CD4-positive, alpha-beta T cell treated with Interferon alpha-2 for 1 hour (primary cell): Measurements from ENCODE around the gene KDM4B.

Experiments used
- DNase-seq, 2 donors: peaks; one replicate each; pipeline ENCODE4 v3.0.0-alpha.2; 2020 to 2022

KDM4B gene

DNA sequence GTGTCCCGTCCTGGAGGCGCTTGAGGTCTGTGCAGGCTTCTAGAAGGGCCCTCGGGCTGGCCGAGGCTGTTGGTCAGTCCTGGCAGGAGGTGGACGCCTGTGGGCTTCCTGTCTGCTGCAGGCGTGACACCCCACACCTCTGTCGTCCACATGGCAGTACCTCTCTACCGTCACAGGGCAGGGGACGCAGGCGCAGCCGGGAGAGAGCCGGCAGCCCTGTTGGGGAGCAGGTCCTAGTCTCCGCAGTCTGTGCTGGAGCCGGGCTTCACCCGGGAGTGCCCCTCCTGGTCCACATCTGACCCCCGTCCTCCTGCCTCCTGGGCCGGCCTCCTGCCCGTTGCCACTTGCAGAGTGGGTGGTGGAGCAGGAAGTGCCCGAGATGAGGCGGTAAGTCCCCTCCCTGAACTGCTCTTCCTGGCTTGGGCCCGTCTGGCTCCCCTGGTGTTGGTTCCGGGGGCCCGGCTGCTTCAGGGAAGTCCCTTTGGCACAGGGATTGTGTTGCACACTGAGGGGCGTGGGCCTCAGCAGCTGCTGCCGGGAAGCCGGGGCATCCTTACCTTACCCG lies 106.0 kb downstream of the KDM4B start:
- no peak for DNase-seq

DNA sequence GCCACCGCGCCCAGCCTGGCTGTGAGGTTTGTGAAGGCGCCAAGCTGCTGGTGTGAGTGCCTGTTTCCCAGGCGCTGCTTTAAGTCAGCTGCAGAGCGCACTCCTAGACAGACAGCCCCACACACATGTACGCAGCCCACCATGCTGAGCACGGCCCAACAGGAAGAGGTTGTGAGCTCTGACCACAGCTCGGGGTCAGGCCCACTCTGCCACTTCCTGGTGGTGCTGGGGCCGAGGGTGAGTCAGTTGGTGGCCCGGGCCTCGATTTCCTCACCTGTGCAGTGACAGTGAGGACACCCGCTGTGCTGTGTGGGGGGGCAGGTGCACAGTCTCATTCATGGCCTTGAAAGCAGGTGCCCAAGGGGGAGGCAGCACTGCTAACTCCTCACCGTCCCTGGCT lies 106.7 kb downstream of the KDM4B start:
- DNase-seq = no peak

DNA sequence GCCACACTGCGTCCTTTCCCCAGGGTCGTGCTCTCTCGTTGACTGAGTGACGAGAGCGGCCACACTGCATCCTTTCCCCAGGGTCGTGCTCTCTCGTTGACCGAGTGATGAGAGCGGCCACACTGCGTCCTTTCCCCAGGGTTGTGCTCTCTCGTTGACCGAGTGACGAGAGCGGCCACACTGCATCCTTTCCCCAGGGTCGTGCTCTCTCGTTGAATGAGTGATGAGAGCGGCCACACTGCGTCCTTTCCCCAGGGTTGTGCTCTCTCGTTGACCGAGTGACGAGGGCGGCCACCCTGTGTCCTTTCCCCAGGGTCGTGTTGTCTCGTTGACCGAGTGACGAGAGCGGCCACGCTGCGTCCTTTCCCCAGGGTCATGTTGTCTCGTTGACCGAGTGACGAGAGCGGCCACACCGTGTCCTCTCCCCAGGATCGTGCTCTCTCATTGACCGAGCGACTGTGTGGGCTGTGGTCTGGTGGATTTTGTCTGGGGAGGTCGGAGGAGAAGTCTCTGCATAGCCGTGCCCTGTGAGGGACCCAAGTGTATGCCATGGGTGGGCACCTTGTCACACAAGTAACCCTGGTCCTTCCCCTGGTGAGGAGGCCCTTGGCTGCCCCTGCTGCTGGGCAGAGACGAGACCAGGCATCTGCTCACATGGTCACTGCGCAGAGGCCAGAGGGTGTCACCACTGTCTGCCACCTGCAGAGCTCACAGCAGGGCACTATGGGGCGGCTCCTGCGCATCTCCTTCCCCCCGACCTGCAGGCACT lies 107.7 kb downstream of the KDM4B start:
- DNase-seq = no peak

DNA sequence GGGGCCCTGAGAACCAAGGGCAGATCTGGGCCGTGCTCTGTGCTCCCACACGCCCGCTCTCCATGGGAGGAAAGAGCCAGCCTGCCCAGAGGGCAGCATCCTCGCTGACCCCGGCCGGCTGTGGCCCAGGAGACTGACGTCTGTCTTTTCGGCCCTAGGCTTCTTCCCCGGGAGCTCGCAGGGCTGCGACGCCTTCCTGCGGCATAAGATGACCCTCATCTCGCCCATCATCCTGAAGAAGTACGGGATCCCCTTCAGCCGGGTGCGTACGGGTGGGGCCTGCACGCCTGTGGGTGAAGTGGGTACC lies 108.2 kb downstream of the KDM4B start:
- no peak for DNase-seq

DNA sequence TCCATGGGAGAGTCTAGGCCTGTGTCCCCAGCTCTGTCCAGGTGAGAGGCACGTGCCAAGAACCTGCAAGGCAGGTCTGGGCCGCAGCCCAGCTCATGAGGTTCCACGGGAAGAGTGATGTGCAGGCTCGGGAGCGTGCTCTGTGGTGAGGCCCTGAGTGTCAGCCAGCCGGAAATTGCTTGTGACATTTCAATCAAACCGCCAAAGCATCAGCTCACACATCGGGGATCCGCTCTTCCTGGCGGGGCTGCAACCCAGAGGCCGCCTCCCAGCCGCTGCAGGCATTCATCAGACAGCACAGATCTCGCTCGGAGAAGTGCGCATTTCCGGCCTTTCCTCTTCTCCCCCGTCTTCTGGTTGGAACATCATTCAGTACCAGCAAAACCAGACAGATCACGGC lies 109.3 kb downstream of the KDM4B start:
- DNase-seq = peak in 1 of 2 donors; percentile 28

GRCh38 chr19:5078666-5079065 lies 109.8 kb downstream of the KDM4B start:
- DNase-seq = no peak

DNA sequence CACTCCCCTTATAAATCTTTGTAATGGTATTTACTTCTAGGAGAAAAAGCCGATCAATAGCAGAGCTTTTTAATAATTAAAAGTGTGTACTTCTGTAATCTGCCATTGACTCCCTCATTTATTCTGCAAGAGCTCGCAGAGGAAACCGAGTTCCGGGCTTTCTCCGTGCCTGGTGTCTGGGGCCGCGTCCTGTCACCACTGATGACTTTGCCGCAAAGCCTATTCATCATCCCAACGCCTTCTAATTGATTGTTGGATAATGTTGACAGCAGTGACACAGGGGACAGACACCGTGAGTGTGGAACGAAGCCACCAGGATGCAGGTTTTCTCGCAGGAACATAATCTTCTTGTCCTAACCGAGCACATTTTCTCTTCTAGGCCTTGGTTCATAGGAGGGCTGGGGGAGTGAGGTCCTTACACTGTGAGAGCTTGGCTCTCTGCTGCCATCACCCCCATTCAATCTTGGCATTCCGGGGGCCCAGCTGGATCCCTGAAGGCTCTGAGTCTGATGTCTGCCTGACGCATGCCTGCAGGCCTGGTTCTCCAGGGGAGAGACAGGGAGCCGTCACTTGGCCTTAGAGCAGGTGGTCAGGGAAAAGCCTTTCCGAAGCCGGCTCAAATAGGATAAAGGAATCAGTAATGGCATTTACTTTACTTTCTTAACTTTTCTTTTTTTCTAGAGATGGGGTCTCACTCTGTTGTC lies 110.3 kb downstream of the KDM4B start:
- DNase-seq = no peak

DNA sequence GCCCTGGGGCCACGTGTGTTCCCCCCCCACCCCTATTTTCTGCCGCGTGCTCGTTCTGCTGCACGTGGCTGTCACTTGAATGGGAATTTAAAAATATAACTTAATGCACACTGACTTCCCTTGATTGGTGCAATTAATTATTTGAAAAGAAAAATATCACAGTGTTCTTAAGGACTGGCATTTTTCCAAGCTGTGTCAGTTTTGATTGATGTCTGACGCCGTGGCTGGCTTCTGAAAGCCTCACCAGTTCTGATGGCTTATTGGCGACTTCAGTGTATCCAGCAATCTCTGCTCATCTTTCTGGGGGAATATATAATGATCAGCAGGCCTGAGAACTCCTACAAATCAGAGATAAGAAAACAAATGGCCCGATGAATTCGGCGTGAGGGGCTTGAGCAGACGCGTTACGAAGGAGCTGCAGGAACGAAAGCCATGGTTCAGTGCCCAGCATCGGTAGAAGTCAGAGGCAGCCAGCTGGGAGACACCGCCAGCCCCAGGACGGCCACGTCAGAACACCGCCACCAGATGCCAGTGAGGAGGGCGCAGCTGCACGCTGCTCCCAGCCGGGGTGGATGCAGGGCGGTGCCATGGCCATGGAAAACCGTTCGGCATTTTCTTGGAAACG lies 111.2 kb downstream of the KDM4B start:
- no peak for DNase-seq

- no peak for DNase-seq
Measured at GRCh38 chr19:5080809-5081208, 111.9 kb downstream of the KDM4B start.

DNA sequence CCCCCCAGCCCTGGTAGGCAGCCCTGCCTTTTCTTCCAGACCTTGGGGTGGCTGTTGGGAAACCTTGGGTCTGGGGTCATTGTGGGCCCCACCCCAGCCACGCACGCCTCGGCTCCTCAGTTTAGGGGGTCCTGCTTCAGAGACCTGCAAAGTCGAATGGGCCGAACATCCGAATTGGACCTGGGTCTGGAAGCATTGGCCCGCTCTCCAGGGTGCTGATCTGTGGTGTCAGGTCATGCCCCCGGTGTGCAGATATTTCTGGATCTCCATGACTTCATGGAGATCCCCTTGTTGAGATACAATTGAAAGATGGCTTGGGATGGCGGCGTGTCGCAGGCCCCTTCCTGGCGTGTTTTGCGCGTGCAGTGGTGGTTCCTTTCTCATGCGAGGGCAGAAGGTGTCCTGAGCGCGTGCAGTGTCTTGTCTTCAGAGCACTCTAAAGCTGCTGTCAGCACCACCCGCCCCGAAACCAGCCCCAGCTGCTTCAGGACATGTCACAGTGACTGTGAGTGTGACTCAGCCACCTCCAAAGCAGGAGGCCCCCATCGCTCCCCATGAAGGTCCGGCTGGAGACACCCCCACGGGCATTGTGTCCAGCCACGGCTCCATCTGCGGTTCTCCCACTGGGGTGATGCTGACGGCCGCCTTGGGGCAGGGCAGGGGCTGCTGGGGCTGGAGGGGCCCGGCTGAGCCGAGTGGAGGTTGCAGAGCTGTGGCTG lies 112.7 kb downstream of the KDM4B start:
- no peak for DNase-seq

DNA sequence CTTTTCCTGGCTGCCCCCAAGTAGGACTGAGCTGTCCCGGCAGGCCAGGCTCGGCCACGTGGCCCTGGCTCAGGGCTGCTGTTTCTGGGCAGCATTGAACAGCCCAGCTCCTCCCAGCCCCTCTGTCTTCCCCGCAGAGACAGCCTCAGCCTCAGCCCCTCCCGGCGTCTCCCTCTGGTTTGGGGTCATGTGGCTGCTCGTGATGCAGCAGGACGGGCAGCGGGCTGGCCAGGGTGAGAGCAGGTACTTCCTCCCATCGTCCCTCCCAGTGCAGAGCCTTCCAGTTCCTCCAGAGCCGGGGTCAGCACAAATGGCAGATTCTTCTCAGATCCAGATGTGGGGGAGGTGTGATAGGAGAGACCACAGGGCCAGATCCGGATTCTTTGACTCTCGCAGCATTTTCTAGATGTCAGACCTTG lies 114.6 kb downstream of the KDM4B start:
- DNase-seq = no peak

GRCh38 chr19:5085566-5085965 lies 116.7 kb downstream of the KDM4B start:
- no peak for DNase-seq

DNA sequence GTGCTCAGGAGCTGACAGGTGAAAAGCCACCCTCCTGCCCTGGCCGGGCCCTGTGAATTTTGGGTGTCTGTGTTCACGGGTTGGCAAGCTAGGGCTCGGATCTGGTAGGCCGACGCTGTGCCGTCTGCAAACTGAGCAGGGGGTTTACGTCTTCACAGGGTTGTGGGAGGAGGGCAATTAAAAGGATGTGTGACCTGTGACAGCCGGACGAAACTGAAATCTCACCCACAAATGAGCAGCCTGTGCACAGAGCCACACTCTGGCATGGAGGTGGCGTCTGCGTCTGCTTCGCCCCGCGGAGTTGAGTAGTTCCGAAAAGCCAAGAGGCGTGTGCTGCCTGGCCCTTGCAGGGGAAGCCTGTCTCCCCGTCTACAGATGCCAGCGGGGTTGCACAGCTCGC lies 117.3 kb downstream of the KDM4B start:
- DNase-seq = peak in 1 of 2 donors; percentile 33

DNA sequence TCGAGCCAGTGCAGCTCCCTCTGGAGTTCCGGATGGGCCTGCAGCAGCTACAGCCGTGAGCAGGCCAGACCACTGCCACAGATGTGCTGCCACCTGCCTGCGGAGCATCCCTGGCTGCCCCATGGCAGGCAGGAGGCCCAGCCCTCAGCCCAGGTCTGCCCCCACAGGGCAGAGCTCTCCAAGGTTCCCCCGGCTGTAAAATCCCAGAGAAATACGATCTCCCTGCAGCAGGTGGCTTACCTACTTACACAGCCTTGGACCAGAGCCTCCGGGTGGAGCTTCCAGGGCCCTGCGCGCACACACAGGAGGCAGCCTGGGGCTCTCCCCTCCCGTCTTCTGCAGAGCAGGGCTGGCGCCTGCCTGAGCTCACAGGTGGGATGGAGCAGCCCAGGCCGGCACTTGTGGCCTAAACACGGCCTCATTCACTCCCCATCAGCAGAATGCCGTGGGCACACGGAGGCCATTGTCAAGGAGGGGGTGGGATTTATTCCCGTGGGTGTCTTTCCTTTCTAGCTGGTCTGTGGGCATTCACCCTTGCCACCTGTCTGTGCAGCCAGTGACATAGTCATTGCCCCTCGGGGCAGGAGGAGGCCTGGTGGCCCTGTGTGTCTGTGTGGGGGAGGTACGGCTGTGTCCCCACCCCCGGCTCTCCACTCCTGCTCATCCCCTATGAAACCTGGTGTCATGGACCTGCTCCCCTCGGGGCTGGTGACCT lies 118.0 kb downstream of the KDM4B start:
- DNase-seq = no peak

DNA sequence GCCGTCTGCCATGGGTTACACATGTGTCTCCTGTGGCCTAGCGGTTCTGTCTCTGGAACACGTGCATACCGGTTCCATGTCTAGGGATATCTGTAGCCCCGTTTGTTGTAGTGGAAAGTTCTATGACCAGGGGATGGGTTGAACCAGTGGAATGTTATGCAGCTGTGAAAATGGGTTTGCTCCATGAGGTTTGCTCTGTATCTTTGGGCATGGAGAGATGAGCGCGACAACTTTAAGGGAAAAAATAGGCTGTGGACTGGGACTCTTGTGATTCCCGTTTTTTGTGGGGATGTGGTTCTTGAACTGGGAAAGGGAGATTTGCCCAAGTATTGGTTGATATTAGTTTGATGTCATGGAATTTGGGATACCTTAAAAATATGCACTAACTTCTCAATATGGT lies 120.4 kb downstream of the KDM4B start:
- DNase-seq = no peak

DNA sequence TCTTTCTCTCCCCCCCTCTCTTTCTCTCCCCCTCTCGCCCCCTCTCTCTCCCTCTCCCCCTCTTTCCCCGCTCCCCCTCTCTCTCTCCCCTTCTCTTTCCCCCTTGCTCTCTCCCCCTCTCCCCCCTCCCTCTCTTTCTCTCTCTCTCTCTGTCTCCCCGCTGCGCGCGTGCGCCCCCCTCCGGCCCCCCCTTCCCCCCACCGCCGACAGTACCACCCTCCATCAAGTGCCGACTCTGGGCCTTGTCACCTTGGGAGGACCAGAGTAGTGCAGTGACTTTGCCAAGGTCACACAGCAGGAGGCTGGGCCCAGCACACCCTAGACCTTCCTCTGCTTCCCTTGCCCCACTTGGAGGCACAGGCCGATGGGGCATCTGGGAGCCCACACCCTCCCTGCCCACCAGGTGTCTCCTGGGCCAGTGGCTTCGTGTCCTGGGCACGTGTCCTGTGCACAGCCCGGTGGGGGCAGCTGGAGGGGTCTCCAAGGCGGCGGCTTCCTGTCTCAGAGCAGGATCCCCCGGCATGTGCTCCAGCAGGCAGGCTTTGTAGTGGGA lies 121.6 kb downstream of the KDM4B start:
- no peak for DNase-seq

DNA sequence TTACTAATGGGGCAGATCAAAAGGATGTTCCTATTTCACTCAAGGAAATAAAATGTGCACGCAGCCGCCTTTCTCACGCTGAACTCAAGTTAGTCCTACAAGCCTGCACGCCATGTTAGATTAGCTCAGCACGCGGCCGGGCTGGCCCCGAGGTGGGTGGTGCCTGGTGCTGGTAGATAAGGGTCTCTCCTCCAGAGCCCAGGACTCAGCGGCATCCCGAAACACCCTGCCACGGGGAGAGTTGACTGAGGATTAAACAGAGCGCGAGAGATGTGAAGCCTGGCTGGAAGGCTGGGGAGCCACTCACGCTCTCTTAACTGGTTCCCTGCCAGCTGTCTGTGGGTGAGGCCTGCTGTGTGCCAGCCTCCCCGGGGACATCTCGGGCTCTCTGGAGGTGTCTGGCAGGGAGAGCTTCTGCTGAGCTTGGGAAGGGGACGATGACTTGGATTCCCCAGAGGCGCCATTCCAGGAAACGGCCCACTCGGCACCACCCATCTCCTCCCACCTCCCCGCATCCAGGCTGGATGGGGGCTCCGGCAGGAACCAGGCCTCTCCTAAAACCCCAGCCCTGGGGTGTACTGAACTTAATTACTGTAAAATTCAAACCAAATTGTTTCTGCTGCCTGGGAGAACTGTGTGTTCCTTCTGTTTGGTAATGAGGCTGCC lies 122.2 kb downstream of the KDM4B start:
- DNase-seq = no peak

DNA sequence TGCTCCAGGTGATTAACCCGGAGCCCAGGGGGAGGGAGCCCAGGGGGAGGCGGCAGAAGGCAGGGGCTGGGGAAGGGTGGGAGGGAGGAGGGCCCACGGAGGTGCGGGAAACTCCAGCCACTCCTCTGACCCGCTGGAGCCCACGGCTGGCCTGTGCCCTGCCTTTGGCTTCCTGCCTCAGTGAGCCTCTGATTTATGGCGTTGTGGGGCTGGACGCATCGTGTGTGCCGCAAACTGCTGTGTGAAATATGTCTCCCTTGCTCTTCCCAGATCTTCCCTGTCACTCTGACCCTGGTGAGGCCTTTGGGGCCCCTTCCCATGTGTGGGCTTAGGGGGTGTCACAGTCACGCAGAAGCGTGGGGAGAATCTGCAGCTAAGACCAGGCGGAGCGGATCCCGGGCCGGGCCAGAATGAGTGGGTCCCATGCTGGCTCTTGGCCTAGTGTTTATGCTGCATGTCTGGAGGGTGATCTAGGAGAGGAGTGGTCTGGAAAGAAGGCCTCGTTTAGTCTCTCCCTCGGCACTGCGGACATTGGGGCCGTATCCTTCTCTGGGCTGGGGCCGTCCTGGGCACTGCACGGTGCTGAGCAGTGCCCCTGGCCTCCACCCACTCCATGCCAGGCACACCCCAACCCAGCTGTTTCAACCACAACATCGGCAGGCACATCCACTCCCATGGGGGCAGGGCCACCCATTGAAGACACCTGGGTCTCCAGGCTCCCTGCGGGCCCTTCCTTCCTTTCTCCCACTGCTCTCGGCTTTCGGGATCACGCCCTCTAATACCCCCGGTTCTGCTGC lies 123.0 kb downstream of the KDM4B start:
- DNase-seq = no peak

DNA sequence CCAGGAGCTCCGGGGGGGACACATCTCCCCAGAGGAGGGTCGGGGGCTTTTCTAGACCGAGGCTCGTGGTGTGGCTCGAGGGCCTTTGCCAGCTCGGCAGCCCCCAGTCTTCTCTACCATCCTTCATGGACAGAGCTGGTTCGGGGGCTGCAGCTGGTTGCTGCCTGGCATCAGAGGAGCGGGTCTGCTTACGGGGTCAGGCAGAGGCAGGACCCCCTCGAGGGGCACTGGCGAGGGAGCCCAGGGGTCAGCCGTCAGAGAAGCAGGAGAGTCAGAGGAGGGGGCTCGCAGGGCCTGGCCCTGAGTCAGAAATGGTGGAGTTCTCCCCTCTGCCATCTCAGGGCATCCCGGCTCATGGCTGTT lies 123.5 kb downstream of the KDM4B start:
- DNase-seq = no peak

- no peak for DNase-seq
Measured at GRCh38 chr19:5093297-5093928, 124.5 kb downstream of the KDM4B start.
